AG09319 (cell line): ENCODE data around the gene FAM135A.

Experiments used
- DNase-seq: peaks from one replicate; pipeline ENCODE4 v3.0.0-alpha.2; 2010; ENCODE audit warnings: low read depth; ENCODE audit errors: extremely low read depth
- TF ChIP-seq, protein P1 (sequence below): IDR thresholded peaks from 2 replicates; pipeline ENCODE4 v1.5.1; 2011; ENCODE audit warnings: low read depth, mild to moderate bottlenecking, inconsistent platforms, low read length, moderate library complexity

Gene FAM135A

DNA sequence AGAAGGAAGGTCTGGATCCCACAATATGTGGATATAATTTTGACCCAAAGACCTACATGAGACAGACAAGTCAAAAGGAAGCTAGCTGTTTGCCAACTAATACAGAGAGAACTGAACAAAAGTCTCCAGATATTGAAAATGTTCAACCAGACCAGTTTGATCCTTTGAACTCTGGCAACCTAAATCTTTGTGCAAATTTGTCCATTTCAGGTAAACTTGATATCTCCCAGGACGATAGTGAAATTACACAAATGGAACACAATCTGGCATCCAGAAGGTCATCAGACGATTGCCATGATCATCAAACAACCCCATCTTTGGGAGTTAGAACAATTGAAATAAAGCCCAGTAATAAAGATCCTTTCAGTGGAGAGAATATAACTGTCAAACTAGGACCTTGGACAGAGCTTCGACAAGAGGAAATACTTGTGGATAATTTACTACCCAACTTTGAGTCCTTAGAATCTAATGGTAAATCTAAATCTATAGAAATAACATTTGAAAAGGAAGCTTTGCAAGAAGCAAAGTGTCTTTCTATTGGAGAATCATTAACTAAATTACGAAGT is 111.5 kb downstream of the FAM135A start:
- DNase-seq = no peak
- TF ChIP-seq, protein P1, sequence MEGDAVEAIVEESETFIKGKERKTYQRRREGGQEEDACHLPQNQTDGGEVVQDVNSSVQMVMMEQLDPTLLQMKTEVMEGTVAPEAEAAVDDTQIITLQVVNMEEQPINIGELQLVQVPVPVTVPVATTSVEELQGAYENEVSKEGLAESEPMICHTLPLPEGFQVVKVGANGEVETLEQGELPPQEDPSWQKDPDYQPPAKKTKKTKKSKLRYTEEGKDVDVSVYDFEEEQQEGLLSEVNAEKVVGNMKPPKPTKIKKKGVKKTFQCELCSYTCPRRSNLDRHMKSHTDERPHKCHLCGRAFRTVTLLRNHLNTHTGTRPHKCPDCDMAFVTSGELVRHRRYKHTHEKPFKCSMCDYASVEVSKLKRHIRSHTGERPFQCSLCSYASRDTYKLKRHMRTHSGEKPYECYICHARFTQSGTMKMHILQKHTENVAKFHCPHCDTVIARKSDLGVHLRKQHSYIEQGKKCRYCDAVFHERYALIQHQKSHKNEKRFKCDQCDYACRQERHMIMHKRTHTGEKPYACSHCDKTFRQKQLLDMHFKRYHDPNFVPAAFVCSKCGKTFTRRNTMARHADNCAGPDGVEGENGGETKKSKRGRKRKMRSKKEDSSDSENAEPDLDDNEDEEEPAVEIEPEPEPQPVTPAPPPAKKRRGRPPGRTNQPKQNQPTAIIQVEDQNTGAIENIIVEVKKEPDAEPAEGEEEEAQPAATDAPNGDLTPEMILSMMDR = no peak

DNA sequence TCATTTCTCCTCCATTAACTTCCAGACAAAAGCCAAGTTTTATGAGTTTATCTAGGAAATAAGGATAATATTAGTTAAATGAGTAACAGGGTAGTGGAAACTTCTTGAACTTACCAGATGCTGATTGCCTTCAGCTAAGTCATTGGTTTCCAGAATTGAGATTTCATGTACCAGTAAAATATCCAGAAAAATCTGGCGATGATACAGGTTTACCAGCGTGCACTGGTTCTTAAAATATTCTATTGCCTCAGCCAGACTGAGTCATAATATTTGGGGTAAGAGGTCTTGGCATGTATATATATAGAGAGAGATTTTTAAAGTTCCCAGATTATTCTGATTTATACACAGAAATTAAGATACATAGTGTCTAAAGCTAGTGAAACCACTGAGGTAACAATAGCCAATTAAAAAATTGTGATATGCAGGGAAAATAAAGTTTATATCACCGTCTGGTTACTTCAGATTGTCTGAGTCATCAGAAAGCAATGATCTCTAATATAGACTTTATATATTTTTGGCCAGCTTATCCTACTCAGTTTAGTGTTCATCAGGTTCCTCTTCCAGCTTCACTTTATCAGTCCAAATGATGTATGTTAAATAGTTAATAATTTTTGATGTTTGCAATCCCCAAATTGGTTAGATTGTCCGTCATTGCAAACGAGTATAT is 113.9 kb downstream of the FAM135A start:
- no peak for DNase-seq
- TF ChIP-seq, protein P1 = no peak

DNA sequence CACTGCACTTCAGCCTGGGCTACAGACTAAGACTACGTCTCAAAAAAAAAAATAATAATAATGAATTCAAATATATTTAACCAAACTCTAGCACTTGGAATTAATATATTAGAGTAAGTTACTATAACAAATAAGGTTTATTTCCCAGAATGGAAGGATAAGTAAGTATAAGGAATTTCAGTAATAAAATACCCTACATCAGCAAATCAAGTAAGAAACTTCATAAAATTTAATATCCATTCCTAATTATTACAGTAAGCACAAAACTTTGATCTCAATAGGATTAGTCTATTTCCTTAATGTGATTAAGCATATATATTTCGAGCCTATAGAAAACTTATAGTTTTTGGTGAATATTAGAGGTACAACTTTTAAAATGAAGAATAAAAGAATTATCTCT is 116.7 kb downstream of the FAM135A start:
- DNase-seq = no peak
- TF ChIP-seq, protein P1 = no peak

DNA sequence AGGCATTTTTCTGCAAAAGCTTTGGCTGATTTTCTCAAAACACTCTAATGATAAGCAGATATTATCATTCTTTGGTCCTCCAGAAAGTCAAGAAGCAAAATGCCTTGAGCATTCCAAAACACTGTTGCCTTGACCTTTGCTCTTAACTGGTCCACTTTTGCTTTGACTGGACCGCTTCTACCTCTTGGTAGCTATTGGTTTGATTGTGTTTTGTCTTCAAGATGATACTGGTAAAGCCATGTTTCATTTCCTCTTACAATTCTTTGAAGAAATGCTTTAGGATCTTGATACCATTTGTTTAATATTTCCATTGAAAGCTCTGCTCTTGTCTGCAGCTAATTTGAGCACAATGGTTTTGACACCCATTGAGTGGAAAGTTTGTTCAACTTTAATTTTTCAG is 117.8 kb downstream of the FAM135A start:
- TF ChIP-seq, protein P1 = no peak

DNA sequence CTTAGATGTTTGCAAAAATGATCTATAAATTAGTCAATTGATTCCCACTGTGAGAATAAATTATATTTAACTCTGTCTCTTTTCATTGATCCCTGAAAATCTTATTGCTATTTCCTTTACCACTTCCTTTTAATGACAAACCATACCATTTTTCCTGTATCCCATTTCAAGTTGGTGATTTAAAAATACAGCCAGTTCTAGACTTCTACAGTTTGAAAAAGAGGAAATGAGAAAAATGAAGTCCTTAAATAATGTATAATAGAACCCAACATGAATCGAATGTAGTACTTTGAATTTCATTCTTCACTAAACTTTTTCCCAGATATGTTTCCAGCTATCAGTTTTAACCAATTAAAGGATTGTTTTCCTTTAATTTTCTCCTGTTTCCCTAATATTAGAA is 124.0 kb downstream of the FAM135A start:
- DNase-seq = no peak
- TF ChIP-seq, protein P1 = no peak

More for the DNA sequence above, 117.8 kb downstream of the FAM135A start:
- DNase-seq = no peak

DNA sequence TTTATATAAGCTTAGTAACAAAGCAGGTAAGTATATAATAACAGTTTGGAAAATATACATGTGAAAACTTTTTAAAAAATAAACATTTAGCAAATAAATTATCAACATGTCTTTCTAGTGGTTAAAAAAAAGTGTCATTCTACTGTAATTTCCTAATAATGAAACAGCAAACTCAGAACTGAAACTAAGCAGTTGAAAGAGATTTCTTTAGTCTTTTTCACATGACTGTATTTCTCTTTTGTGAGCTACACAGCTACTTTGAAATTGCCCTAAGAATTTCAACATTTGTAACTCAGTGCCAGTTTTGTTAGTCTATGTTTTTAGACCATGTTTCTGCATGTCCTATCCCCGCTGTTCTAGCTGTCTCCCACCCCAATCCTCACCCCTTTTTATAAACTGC is 125.1 kb downstream of the FAM135A start:
- TF ChIP-seq, protein P1 = no peak
- no peak for DNase-seq

DNA sequence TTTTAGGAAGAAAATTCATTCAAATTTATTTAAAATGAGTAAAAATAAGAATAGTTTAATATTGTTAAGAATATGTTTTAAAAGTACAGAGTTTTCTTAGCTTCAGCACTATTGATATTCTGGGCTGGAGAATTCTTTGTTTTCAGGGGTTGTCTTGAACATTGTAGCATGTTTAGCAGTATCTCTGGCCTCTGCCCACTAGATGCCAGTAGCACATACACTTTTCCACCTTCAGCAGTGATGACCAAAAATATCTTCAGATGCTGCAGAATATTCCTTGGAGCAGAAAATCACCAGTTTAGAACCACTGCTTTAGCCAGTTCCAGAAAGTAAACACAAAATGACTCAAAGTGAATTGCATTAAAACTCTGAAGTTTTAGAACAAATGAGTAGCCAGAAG is 134.0 kb downstream of the FAM135A start:
- no peak for DNase-seq
- TF ChIP-seq, protein P1 = peak; percentile 35
